KBM-7 (cell line): Measurements from ENCODE around the gene TSHZ1.
A peak's percentile ranks its signal among the peaks of the same experiment; 100 is the strongest.

Experiments
- DNase-seq: peaks from one replicate; pipeline ENCODE4 v3.0.0-alpha.2; 2015
- in situ Hi-C: fragments of 300-500 bp; cut with MboI; formaldehyde crosslinking; loops from 2 replicates; pipeline ENCODE4 v1.14.3; 2020; ENCODE audit warnings: low sequenced_read_pairs, low pct_unique_long_range_greater_than_20kb, mixed read lengths

The TSHZ1 gene, protein sequence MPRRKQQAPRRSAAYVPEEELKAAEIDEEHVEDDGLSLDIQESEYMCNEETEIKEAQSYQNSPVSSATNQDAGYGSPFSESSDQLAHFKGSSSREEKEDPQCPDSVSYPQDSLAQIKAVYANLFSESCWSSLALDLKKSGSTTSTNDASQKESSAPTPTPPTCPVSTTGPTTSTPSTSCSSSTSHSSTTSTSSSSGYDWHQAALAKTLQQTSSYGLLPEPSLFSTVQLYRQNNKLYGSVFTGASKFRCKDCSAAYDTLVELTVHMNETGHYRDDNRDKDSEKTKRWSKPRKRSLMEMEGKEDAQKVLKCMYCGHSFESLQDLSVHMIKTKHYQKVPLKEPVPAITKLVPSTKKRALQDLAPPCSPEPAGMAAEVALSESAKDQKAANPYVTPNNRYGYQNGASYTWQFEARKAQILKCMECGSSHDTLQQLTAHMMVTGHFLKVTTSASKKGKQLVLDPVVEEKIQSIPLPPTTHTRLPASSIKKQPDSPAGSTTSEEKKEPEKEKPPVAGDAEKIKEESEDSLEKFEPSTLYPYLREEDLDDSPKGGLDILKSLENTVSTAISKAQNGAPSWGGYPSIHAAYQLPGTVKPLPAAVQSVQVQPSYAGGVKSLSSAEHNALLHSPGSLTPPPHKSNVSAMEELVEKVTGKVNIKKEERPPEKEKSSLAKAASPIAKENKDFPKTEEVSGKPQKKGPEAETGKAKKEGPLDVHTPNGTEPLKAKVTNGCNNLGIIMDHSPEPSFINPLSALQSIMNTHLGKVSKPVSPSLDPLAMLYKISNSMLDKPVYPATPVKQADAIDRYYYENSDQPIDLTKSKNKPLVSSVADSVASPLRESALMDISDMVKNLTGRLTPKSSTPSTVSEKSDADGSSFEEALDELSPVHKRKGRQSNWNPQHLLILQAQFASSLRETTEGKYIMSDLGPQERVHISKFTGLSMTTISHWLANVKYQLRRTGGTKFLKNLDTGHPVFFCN (N-terminal part only)

DNA sequence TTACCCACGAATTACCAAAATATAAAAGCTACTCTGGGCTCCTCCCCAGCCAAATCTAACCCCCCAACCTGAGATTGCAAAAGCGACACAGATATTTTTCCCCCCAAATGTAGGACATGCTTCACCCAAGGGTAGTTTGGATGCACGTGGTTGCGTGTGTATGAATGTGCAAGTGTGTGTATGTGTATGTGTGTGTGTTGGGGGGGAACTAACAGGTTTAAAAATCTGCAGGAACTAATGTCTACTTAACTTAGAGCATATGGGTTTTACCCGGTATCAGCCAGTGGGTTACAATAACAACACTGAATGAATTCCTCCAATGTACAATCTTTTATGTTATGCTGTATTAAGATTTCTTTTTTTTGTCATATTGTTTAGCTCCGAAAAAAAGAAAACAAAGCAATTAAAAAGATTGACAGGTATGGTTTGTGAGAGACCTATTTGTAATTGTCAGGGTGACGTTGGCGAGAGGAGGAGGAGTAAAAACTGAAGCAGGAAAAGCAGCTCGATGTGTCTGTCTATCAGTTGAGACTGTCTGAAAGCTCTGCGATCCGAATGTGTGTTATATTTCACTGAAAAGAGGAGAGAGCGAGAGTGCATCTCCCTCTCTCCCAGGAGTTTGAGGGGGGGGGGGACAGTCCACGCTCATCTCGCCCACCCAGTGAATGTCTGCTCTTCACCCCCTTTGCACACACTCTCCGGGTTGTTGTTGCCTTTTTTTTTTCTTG is at the start of gene TSHZ1:
TSHZ1 (plus strand) TSS at position 524 of the 728 bp plus-strand sequence. CDS start 1,080 bp downstream, outside the sequence.
- DNase-seq: peak; percentile 90
- in situ Hi-C loops: no loop called here

DNA sequence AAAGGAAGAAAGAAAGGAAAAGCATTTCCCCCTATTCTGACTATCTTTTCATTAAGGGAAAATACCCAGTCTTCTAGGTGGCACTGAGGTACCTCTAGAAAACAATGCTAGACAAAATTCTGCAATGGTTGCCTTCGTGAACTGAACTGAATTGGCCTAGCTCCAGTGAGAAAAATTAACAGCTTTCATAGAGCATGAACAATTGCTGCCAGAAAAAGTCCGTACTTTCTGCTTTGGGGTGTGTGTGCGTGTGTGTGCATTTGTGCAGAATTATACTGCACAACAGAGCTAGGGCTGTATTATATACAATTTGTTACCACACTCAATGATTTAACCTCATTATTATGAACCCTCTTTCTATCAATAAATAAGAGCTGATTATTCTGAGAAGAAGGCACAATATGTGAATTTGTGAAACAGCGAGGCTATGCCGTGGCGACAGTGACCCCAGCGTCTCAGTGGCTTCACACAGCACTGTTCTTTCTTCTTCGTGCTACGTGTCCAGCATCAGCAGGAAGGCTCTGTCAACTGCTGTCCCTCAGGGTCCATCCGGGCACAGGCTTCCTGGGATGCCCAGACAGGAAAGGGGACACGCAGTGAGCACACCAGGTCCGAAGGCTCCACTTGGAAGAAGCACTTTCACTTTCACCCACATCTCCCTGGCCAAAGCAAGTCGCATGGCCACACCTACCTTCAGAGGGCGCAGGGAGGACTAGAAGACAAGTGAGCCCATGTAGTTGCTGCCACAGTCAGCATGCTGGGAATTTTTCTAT is 49.2 kb upstream of the TSHZ1 start:
- DNase-seq: peak; percentile 81
- in situ Hi-C loops: no loop called here

DNA sequence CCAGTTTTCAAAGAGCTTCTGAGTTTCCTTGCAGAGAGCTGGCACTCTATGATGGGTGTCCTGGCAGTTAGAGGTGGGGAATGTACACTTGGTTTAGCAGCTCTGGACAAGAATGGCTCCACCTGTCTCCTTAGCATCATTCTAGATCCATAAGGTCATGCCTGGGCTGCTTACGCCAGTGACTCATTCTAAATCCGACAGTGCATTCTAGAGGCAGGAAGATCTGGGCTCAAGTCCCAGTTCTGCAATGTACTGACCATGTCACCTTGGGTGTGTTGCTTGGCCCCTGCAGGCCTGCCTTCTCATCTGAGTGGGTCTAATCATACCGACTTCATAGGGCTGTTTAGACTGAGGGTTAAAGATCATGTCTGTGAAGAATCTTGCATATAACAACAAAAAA is 48.1 kb upstream of the TSHZ1 start:
- in situ Hi-C loops: no loop called here
- DNase-seq: no peak

DNA sequence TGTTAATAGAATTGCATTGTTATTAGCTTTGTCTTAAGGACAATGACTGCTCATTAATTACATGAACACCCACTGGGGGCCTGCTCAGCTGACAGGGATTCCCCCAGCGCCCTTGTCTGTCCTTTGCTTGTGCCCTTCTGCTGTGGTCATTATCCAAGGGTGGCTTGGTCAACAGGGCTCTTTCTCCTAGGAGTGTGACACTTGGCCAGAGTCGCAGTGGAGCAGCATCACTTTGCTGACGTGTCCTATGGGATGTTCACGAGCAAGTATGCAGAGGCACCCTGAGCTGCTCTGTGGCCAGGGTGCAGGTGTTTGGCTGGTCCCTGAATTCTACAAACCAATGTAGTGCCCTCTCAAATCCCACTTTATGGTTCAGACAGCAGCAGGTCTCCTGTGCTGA is 47.6 kb upstream of the TSHZ1 start:
- in situ Hi-C loops: no loop called here
- DNase-seq: no peak

DNA sequence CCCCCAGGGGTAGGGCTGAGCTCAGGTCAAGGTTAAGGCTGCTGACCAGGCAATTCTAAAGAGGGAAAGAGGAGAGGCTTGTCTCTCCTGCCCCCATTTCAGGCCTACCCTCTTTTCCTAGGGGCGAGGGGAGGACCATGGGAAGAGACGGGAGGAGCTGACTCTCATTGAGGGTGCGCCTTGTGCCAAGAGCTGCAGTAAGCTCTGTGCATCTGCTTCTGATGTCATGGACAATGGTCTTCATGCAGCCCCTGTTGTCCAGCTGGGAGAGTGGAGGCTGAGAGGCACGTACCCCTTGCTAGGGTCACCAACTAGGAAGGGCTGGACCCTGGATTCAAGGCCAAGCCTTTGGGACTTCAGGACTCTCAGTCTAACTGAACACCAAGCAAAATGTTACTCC is 46.9 kb upstream of the TSHZ1 start:
- in situ Hi-C loops: no loop called here
- DNase-seq: no peak

DNA sequence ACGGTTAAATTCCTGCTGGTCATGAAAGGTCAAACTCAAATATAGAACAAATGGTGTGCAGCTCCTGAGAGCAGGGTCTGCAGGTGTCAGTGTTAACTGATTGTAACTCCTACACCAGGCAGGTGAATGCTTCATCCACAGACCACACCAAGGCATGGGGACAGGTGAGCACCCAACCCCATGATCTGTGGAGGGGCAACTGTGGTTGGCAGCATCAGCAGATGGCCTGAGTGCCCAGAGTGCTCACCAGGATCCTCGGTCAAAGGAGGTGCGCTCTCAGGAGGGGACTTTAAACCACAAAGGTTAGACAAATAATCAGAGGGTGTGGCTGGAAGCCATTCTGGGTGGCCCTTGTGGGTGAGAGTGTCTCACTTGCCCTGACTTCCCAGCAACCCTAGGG is 46.1 kb upstream of the TSHZ1 start:
- in situ Hi-C loops: no loop called here
- DNase-seq: no peak

DNA sequence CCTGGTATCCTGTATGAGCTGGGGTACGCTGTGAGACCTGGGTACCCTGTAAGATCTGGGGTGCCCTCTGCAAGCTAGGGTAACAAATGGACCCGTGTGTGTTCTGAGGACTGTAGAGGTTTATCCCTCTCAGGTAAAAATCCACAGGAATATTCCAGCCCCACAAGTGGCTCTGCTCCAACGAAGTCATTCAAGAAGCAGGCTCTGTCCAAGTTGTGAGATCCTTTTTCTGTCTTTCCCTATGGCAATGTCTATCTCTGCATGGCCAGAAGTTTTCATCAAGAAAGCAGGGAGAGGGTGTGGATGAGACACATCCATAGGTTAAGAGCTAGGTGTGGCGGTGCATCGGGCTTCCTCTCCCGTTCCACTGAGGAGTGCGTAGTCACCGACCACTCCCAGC is 44.7 kb upstream of the TSHZ1 start:
- no peak for DNase-seq
- in situ Hi-C loops: no loop called here

DNA sequence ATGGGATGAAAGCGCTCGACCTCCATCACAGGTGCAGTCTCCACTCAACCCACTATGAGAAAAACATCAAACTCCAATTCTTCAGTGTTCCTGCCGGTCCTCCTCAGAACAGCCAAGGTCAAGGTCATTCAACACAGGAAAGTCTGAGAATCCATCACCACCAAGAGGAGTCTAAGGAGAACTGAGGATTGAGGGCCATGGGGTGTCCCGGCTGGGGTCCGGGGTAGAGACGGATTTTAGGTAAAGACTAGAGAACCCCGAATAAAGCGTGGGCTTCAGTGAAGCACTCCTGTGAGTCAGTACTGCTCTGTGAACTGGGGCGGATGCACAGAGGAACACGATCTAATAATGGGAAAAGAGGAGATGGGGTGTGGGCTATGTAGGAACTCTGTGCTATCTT is 43.5 kb upstream of the TSHZ1 start:
- in situ Hi-C loops: no loop called here
- DNase-seq: no peak

DNA sequence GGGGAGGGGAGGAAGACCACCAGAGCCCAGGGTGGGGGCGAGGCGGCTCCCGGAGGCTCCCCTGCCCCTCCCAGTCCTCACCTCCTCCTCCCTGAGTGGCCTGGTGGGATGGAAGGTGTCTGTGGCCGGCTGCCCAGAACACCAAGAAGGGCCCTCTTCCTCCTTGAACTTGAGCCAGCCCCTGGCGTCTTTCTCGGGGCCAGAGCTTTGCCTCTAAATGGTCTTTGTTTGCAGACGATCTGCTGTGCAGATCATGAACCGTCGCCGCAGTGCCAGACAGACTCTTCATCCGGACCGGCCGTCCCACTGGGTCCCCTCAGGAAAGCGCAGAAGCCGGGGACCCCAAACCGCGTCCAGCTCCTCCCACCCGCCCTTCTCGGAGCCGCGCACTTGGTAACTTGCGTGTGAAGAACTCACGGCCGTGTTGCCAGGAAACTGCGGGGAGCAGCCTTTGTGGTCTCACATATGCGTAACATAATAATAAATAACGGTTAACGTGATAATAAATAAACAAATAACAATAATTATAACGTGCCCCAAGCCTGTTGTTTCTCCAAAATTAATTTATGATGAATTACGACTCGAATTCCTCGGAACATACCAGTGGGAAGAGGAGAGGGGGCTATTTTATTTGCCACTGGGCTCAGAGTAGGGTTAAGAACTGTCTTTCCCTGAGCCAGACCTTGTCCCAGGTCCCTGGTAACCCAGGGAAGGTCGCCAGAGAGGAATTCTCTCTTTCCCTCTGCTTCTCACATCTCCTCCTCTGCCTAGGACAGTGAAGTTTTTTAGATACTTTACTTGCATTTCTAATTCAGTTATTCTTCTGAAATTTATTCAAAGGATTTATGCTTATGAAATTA is 42.6 kb upstream of the TSHZ1 start:
- DNase-seq: no peak
- in situ Hi-C loops: no loop called here

DNA sequence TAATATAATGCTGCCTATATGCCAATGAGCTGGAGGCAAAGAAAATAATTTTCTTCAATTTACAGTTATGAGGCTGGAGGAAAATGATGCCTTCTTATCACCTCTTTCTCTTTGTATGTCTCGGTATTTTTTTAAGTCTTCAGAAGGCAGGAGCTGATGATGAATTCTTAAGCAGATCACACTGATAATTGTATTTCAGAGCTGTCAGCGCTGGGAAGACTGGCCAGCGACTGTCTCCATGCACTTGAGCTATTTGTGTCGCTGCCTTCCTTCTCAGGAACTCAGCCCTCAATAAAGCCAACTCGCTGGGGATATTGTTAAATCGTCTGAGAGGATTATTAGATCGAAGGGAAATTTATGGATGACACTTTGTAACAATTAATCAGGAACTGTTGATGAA is 42.0 kb upstream of the TSHZ1 start:
- DNase-seq: no peak
- in situ Hi-C loops: no loop called here

DNA sequence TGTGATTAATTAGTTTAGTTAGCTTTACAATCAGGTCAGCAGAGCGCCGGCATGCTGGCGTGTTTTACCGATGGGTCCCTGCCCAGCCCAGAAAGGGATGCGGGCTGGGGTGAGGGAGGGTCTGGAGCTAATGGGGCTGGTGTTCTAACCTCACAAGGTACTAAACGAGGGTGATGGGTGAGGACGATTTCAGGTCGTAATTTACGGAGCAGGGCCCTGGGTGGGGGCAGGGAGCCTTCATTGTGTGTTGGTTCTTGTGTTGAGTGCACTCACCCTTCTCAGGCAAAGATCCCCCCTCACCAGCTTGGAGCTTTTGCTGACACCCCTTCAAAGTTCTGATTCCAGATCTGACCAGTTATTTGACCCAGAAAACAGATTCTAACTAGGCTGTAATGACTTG is 41.2 kb upstream of the TSHZ1 start:
- in situ Hi-C loops: no loop called here
- DNase-seq: no peak

DNA sequence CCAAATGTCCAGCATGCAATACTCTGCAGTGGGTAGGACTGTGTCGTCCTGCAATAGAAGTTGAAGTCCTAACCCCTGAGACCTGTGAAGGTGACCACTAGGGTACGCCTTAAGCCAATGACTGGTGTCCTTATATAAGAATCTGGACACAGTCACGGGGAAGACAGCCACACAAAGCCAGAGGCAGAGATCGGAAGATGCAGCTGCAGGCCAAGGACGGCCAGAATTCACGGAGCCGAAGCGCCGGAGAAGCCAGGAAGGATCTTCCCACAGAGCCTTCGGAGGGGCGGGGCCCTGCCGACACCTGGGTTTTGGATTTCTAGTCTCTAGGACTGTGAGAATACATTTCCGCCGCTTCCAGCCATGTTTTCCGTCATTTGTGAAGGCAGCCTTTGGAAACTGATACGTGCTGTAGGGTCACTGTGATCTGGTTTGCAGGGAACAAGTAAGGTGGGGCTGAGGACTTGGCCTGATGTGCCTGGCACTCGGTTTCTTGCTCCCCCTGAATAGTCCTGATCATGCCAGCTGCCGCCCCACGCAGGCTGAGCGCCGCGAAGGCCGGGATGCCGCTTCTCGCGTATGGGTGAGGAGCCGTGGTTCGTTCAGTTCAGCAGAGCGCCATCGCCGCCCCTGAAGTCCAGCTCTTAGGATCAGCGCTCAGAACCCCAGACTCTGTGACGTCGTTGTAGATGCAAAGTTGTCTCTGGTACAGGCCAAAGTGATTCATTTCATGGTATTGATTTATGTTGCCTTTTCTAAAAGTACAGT is 40.4 kb upstream of the TSHZ1 start:
- DNase-seq: no peak
- in situ Hi-C loops: no loop called here

DNA sequence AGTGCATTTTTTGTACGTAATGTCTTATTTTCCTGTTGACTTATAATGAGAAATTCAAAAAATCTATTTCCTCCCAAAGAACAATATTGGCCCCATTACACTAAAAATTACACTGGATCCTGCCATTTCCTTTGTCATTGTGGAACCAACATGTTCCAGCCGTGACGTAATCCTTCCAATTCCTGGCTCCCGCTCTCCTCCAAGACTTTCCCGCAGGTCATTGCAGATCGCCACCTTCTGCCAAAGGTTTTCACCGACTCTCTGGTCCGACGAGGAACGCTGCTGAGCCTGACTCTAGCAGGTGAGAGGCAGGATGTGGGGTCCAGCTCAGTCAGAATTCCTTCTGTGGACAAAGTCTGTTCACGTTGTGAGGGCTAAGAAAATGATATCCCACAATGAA is 39.7 kb upstream of the TSHZ1 start:
- DNase-seq: no peak
- in situ Hi-C loops: no loop called here

DNA sequence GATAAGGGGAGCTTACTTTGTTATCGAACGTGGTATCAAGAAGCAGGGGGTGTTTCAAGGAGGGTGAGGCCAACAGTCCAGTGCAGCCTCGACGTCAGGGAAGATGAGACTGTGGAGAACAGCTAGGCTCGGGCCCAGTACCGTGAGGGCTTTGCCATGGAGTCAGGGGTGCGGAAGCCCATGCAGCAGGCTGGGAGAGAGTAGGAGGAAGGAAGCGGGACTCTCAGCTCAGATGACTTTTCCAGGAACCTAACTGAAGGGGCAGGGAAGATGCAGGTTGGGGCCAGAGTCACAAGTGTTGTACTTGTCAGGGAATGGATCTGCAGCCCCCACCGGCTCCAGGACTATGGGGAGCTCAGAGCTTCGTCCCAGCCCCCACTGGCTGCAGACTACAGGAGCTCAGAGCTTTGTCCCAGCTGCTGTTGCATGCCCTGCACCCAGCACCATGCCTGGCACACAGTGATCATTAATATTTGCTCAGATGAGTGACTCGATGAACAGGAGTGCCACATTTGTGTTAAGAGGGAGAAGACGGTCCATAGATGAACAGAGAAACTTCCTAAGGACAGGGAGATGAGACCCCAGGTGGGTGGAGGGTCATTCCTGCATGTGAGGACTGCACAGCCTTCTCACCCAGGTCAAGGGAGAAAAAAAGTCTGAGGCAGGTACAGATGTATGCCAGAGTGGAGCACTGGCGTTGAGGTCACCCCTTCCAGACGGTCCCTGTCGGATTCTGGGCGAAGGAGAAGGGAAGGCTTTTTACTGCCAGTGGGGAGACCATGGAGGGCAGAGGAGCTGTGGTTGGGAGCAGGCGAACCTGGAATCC is 38.1 kb upstream of the TSHZ1 start:
- in situ Hi-C loops: no loop called here
- no peak for DNase-seq

DNA sequence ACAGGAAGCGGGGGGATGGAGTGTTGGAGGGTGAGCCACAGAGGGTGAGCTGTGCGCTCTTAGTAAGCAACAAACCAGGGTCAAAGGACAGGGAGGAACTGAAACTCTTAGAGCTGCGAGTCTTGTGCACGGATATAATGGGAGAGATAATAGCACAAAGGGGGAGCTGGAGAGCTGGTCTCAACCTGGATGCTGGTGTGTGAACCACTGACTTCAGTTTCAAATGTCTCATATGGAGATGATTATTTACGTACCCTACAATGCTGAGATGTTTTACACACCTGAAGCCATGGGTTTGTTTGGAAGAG is 37.5 kb upstream of the TSHZ1 start:
- in situ Hi-C loops: no loop called here
- peak; percentile 19 for DNase-seq

DNA sequence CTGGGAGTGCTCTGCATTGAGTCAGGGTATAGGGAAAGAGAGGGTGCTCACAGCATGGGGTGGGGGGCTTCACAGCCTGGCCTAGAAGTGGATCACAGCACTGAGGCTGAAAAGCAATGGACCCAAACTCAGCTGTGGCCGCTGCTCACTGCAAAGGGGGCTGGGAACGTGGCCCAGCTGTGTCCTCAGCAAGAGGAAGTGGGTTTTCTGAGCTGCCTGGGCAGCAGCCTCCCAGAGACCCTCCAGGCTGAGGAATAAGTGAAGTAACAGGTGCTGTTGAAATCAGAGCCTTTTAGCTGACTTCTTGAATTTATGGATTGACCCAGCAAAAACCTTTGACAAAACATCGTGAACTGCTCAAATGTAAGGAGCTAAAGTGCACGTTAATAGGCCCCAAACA is 36.9 kb upstream of the TSHZ1 start:
- in situ Hi-C loops: no loop called here
- DNase-seq: no peak

DNA sequence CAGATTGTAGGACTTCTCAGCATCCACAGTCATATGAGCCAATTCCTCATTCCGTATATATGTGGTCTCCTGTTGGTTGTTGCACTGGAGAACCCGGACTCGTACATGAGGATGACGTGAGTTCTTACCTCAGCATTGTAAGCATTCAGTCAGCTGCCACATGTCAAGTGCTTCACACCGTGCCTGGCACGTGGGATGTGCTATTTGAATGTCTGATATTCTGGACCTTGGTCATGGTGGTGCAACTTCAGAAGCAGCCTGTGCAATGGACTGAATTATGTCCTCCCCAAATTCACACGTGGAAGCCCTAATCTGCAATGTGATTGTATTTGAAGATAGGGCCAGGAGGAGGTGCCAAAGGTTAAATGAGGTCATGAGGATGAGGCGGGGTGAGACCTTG is 33.7 kb upstream of the TSHZ1 start:
- no peak for DNase-seq
- in situ Hi-C loops: no loop called here
